Panc1 (cell line): Measurements from ENCODE around the gene NOL4L.

Experiments used
- POLR2AphosphoS5 ChIP-seq: IDR thresholded peaks from 2 replicates; pipeline ENCODE4 v1.6.1; 2012; ENCODE audit warnings: mild to moderate bottlenecking, low read depth, low read length, moderate library complexity
- TF ChIP-seq, protein P1 (sequence below): fragments of 450-650 bp; IDR thresholded peaks from 2 replicates; pipeline ENCODE4 v1.5.1; 2017; ENCODE audit warnings: mild to moderate bottlenecking
- TF ChIP-seq, protein P2 (sequence below), 2 experiments: IDR thresholded peaks; 2 replicates each; pipeline ENCODE4 v1.6.1; 2011 to 2012; ENCODE audit warnings: low read depth in 2 of 2, control low read depth in 1 of 2, low read length in 1 of 2, mild to moderate bottlenecking in 1 of 2, moderate library complexity in 1 of 2; ENCODE audit not compliant: insufficient read depth in 1 of 2

DNA sequence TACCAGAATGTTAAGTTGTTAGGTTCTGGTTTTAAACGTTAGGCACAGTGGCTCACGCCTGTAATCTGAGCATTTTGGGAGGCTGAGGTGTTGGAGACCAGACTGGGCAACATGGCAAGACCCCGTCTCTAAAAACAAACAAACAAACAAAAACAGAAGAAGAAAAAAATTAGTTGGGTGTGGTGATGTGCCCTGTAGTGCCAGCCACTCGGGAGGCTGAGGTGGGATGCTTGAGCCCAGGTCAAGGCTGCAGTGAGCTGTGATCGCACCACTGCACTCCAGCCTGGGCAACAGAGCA, 19.4 kb downstream of the NOL4L start:
- TF ChIP-seq, protein P1, sequence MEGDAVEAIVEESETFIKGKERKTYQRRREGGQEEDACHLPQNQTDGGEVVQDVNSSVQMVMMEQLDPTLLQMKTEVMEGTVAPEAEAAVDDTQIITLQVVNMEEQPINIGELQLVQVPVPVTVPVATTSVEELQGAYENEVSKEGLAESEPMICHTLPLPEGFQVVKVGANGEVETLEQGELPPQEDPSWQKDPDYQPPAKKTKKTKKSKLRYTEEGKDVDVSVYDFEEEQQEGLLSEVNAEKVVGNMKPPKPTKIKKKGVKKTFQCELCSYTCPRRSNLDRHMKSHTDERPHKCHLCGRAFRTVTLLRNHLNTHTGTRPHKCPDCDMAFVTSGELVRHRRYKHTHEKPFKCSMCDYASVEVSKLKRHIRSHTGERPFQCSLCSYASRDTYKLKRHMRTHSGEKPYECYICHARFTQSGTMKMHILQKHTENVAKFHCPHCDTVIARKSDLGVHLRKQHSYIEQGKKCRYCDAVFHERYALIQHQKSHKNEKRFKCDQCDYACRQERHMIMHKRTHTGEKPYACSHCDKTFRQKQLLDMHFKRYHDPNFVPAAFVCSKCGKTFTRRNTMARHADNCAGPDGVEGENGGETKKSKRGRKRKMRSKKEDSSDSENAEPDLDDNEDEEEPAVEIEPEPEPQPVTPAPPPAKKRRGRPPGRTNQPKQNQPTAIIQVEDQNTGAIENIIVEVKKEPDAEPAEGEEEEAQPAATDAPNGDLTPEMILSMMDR = no peak
- no peak for TF ChIP-seq POLR2AphosphoS5
- TF ChIP-seq, protein P2, sequence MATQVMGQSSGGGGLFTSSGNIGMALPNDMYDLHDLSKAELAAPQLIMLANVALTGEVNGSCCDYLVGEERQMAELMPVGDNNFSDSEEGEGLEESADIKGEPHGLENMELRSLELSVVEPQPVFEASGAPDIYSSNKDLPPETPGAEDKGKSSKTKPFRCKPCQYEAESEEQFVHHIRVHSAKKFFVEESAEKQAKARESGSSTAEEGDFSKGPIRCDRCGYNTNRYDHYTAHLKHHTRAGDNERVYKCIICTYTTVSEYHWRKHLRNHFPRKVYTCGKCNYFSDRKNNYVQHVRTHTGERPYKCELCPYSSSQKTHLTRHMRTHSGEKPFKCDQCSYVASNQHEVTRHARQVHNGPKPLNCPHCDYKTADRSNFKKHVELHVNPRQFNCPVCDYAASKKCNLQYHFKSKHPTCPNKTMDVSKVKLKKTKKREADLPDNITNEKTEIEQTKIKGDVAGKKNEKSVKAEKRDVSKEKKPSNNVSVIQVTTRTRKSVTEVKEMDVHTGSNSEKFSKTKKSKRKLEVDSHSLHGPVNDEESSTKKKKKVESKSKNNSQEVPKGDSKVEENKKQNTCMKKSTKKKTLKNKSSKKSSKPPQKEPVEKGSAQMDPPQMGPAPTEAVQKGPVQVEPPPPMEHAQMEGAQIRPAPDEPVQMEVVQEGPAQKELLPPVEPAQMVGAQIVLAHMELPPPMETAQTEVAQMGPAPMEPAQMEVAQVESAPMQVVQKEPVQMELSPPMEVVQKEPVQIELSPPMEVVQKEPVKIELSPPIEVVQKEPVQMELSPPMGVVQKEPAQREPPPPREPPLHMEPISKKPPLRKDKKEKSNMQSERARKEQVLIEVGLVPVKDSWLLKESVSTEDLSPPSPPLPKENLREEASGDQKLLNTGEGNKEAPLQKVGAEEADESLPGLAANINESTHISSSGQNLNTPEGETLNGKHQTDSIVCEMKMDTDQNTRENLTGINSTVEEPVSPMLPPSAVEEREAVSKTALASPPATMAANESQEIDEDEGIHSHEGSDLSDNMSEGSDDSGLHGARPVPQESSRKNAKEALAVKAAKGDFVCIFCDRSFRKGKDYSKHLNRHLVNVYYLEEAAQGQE (IDR thresholded peaks at IDR 0.05; ENCODE audit: insufficient read depth in 1 of 2, low read depth in 2 of 2, low read length in 1 of 2) = no peak
